Memory B cell (primary cell): Measurements from ENCODE around the gene BCO1.

Source experiments
- ATAC-seq: fragments of 150-1000 bp; cut with Tn5 transposase; 2 replicates; pipeline ENCODE4 v1.10.0; 2021; ENCODE audit warnings: low read depth, mild to moderate bottlenecking, moderate library complexity
- DNase-seq, 2 donors: peaks; one replicate each; pipeline ENCODE4 v3.0.0; 2022; ENCODE audit warnings: low spot score in 2 of 2
- H3K27ac Mint-ChIP-seq: one replicate; pipeline ENCODE4 v1.8.0; 2022; ENCODE audit warnings: mild to moderate bottlenecking, moderate library complexity, mixed read lengths
- H3K27me3 Mint-ChIP-seq: one replicate; pipeline ENCODE4 v1.8.0; 2022; ENCODE audit warnings: mixed read lengths
- H3K36me3 Mint-ChIP-seq: one replicate; pipeline ENCODE4 v1.8.0; 2022; ENCODE audit warnings: mild to moderate bottlenecking, mixed read lengths
- H3K4me1 Mint-ChIP-seq: one replicate; pipeline ENCODE4 v1.8.0; 2022; ENCODE audit warnings: mixed read lengths
- H3K4me3 Mint-ChIP-seq: one replicate; pipeline ENCODE4 v1.8.0; 2022; ENCODE audit warnings: mild to moderate bottlenecking, moderate library complexity, mixed read lengths
- H3K9me3 Mint-ChIP-seq: one replicate; pipeline ENCODE4 v1.8.0; 2022; ENCODE audit warnings: mixed read lengths

The BCO1 gene

DNA sequence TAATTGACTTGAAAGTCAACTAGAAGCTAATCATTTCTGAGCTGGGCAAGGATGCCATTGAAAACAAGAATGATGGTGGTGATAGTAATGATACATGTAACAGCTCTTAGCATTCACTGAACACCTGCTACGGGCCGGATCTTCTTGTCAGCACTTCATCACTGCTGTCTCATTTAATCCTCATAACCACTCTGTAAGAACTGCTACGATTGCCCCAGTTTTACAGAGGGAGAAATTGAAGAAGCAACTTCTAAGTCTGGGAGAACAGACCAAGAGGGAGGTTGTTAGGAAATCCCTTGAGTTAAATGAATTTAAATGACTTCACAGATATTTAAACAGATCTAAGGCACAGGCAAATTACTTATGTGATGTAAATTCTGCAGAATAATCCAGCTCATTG, 69.3 kb downstream of the BCO1 start:
- no peak overlapping the region for H3K27ac Mint-ChIP-seq
- no peak for ATAC-seq
- peaks cover 17% of the 10 kb centered on the region for H3K4me1 Mint-ChIP-seq

GRCh38 chr16:81310045-81310644, 71.7 kb downstream of the BCO1 start:
- H3K27ac Mint-ChIP-seq: no peak overlapping the region
- no peaks in the 10 kb centered on the region for H3K9me3 Mint-ChIP-seq
- H3K36me3 Mint-ChIP-seq: peaks cover 5% of the 10 kb centered on the region
- H3K27me3 Mint-ChIP-seq: no peaks in the 10 kb centered on the region
- no peak for ATAC-seq
- H3K4me3 Mint-ChIP-seq: no peak overlapping the region
- peaks cover 28% of the 10 kb centered on the region for H3K4me1 Mint-ChIP-seq
- no peak for DNase-seq

More for the DNA sequence above, 69.3 kb downstream of the BCO1 start:
- no peaks in the 10 kb centered on the region for H3K9me3 Mint-ChIP-seq
- no peak for DNase-seq
- no peak overlapping the region for H3K4me3 Mint-ChIP-seq
- no peaks in the 10 kb centered on the region for H3K27me3 Mint-ChIP-seq
- peaks cover 8% of the 10 kb centered on the region for H3K36me3 Mint-ChIP-seq

DNA sequence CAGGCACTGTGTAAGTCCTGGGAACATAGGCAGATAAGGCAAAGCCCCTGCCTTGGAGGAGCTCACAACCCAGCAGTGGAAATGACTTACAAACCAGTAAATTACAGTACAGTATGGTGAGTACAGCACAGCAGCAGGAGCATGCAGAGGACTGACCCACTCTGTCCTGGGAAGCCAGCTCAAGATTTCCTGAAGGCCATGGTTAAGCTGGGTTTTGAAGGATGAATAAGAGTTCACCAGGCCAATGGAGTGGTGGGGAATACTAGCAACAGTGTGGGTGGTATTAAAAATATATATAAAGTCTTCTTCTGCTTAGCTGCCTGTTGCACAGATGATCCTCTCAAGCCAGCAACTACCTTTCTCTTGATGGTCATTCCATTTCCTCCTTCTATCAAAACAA, 73.3 kb downstream of the BCO1 start:
- Mint-ChIP-seq H3K4me1 (peaks cover 28% of the 10 kb centered on the region), H3K4me3 (no peak overlapping the region), H3K27ac (no peak overlapping the region), H3K36me3 (peaks cover 2% of the 10 kb centered on the region), H3K9me3 (no peaks in the 10 kb centered on the region), H3K27me3 (no peaks in the 10 kb centered on the region)
- DNase-seq (no peak), ATAC-seq (no peak)

DNA sequence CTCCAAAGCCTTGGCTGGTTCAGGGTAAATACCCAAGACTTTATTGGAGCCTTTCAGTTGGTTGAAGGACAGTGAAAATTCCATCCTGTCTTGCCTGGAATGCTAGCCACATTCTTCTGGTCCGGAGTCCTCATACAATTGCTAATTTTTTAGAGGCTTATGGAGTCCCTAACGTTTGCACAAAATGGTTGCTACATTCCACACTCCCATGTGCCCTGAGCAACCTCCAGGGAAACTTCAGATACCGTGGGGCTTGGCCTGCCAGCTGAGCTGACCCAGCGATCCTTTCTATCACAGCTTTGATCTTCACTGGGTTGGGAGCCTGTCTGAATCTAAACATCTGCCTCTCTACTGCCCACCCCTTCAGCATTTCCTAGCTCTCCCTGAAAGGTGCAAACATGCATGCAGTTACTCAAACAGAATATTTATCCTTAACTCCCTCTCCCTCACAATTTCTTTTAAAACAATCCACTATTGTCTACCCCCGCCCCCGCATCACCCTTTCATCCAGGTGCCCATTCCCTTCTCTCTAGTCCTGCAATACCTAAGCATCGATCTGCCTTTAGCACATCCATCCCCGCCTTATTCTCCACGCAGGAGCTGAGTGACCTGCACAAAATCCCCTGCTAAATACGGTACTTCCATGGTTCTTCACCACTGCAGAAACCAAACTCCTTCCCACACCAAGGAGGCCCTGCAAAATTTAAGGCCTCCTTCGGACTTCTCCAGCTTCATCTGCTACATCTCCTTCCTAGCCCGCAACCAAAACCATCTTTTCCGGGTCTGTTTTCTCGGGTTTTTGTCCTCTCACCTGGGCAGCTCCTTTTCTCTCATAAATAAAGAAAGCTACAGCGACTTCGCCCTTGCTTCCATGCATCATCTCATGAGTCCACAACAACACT, 75.5 kb downstream of the BCO1 start:
- H3K9me3 Mint-ChIP-seq: no peaks in the 10 kb centered on the region
- no peak for ATAC-seq
- peaks cover 22% of the 10 kb centered on the region for H3K4me1 Mint-ChIP-seq
- no peak for DNase-seq
- H3K36me3 Mint-ChIP-seq: peaks cover 2% of the 10 kb centered on the region
- H3K4me3 Mint-ChIP-seq: peak overlapping the region; percentile 90
- H3K27ac Mint-ChIP-seq: peak overlapping the region; percentile 88
- no peaks in the 10 kb centered on the region for H3K27me3 Mint-ChIP-seq

GRCh38 chr16:81314603-81315270, 76.2 kb downstream of the BCO1 start, which contains the start of gene GAN:
TSS of gene GAN (plus strand) at chr16:81314962. CDS start at chr16:81315114, 152 bp downstream.
- H3K27me3 Mint-ChIP-seq: no peaks in the 10 kb centered on the region
- peaks cover 22% of the 10 kb centered on the region for H3K4me1 Mint-ChIP-seq
- H3K4me3 Mint-ChIP-seq: peak within 1 kb of the TSS; percentile 90
- H3K9me3 Mint-ChIP-seq: no peaks in the 10 kb centered on the region
- peak within 1 kb of the TSS; percentile 88 for H3K27ac Mint-ChIP-seq
- H3K36me3 Mint-ChIP-seq: peaks cover 2% of the 10 kb centered on the region
- ATAC-seq (peak; percentile 93), DNase-seq (peak; percentile 88)

DNA sequence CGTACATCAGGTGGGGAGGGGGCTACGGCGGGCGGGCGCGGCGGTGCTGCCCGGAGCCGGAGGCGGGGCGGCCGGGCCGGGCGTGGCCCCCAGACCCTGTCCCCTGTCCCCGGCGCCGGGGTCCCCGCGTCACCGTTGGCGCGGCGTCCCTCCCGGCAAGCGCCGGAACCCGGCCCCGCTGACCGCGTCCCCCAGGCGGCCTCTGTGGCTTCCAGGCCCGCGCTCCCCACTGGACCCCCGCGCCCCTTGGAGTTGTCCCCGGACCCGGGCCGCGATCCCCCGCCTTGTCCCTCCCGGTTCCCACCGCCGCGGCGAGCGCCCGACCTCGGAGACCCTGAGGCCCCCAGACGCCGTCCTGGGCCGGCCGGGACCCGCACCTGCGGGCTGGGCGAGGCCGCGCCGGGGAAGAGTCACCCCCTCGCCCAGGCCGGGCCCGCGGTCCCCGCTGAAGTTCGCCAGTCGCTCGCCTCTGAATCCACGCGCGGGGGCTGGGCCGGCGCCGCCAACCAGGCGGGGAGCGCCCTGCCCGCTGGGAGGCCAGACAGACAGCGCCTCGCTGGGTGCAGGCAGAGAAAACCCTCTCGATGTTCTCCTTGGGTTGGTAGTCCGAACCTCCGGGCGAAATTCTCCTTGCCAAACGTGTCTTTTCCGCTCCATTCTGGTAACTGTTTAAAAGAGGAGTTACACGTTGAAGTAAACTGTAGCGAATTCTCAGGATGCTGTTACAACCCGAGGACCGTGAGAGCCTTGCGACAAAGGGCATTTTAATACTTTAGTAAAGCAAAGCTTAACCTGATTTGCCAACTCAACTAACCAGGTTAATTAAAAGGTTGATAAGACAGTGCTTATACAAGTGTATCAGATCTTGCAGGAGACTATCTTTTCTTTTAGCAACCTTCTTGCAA, 77.0 kb downstream of the BCO1 start:
- DNase-seq (peak; percentile 23 to 52), ATAC-seq (peak; percentile 23)
- Mint-ChIP-seq H3K27ac (peak overlapping the region; percentile 88), H3K4me3 (peak overlapping the region; percentile 90), H3K4me1 (peaks cover 22% of the 10 kb centered on the region), H3K9me3 (no peaks in the 10 kb centered on the region), H3K36me3 (peaks cover 2% of the 10 kb centered on the region), H3K27me3 (no peaks in the 10 kb centered on the region)

DNA sequence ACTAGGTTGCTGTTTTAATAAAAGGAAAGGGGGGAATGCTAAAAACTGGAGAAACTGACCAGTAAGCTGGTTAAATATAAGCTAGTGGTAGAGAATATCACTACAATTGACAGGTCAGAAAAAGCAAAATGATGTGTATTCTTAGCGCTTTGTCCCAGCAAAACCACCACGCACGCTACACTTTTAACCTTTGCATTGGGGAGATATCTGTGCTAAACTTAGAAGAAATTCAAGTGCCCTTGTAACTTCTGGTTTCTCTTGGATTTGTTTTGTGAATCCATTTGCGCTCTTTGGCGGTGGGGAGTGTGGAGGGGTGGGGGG, 77.6 kb downstream of the BCO1 start:
- Mint-ChIP-seq H3K4me1 (peaks cover 22% of the 10 kb centered on the region), H3K27ac (peak overlapping the region; percentile 78), H3K4me3 (peak overlapping the region; percentile 83)

GRCh38 chr16:81318711-81319110, 80.2 kb downstream of the BCO1 start:
- no peak overlapping the region for H3K27ac Mint-ChIP-seq
- H3K36me3 Mint-ChIP-seq: no peaks in the 10 kb centered on the region
- no peak overlapping the region for H3K4me3 Mint-ChIP-seq
- ATAC-seq (no peak), DNase-seq (no peak)
- H3K27me3 Mint-ChIP-seq: no peaks in the 10 kb centered on the region
- H3K4me1 Mint-ChIP-seq: peaks cover 9% of the 10 kb centered on the region
- H3K9me3 Mint-ChIP-seq: no peaks in the 10 kb centered on the region

More for the DNA sequence above, 77.6 kb downstream of the BCO1 start:
- H3K36me3 Mint-ChIP-seq: peaks cover 2% of the 10 kb centered on the region
- no peak for DNase-seq
- no peak for ATAC-seq
- H3K27me3 Mint-ChIP-seq: no peaks in the 10 kb centered on the region
- no peaks in the 10 kb centered on the region for H3K9me3 Mint-ChIP-seq

DNA sequence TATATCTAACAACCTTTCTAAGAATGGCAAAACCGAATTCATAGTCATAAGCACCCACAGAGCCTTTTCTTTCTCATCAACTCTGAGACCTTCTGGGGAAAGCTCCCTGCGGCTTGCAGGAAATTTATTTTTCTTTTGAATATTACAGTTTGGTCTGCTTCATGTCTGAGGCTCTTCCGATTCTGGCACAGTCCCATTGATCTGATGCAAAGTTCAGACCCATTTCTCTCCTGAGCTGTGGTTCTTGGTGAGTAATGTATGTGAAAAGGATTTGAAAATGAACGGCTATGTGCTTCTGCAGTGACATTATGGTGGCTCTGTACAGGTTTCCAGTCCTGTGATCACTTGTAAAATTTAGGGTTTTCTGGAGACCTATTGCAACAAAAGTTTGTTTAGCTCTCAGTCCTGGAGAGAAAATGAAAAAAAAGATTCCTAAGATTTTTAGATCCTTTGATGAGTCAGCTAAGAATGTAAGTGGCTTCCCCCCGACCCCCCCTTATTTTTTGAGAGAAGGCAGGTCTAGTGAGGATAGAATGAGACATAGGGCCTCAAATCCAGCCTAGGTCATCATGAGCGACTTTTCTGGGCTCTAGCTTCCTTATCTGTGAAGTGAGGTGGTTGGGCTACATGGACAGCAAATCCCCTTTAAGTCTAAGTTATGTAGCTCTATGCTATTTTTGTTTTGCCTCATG, 80.9 kb downstream of the BCO1 start:
- no peak for DNase-seq
- H3K36me3 Mint-ChIP-seq: peaks cover 2% of the 10 kb centered on the region
- H3K4me3 Mint-ChIP-seq: no peak overlapping the region

DNA sequence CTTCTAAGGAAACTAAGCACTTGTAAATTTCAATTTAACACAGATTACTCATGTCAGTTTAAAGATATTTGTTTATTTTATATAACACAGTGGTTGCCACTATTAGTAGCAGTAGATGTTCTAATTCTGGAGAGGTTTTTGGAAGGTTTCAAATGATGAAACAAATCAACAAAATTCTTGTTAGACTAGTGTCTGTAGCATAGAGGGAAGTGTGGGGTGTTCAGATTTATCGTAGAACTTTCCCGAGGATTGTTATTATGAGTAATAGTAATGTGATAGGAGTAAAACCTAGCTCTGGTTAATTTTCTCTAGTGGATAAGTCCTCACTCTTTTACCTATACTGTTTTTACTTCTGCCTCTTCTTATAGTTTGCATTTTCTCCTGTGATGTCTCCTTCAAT, 82.5 kb downstream of the BCO1 start:
- H3K27ac Mint-ChIP-seq: no peak overlapping the region
- H3K4me3 Mint-ChIP-seq: no peak overlapping the region
- ATAC-seq (no peak), DNase-seq (no peak)
- no peaks in the 10 kb centered on the region for H3K27me3 Mint-ChIP-seq
- peaks cover 7% of the 10 kb centered on the region for H3K4me1 Mint-ChIP-seq
- no peaks in the 10 kb centered on the region for H3K9me3 Mint-ChIP-seq
- peaks cover 10% of the 10 kb centered on the region for H3K36me3 Mint-ChIP-seq

More for the DNA sequence above, 80.9 kb downstream of the BCO1 start:
- Mint-ChIP-seq H3K4me1 (peaks cover 6% of the 10 kb centered on the region), H3K9me3 (no peaks in the 10 kb centered on the region), H3K27me3 (no peaks in the 10 kb centered on the region), H3K27ac (no peak overlapping the region)
- no peak for ATAC-seq

GRCh38 chr16:81321536-81321935, 83.0 kb downstream of the BCO1 start:
- ATAC-seq (no peak), DNase-seq (no peak)
- Mint-ChIP-seq H3K9me3 (no peaks in the 10 kb centered on the region), H3K27ac (no peak overlapping the region), H3K4me3 (no peak overlapping the region), H3K36me3 (peaks cover 10% of the 10 kb centered on the region), H3K27me3 (no peaks in the 10 kb centered on the region), H3K4me1 (peaks cover 7% of the 10 kb centered on the region)

DNA sequence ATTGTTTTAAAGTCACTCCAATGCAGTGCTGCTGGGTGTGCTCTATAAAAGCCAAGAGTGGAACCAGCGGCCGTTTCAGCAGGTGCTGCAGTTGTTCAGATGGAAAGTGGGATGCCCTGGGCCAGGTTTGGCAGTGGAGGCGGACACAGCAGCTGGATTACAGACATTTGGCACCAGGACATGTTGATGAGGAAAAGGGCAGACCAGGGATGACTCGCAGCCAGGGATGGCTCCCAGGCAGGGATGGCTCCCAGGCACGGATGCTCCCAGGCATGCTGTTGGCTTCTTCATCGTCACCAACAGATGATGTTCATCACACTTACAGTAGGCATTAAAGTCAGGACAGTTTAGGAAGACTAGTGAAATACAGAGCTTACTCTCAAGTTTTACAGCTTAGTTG, 86.3 kb downstream of the BCO1 start:
- no peak overlapping the region for H3K27ac Mint-ChIP-seq
- H3K4me1 Mint-ChIP-seq: peaks cover 9% of the 10 kb centered on the region
- DNase-seq (no peak), ATAC-seq (no peak)
- no peak overlapping the region for H3K4me3 Mint-ChIP-seq
- no peaks in the 10 kb centered on the region for H3K27me3 Mint-ChIP-seq
- peaks cover 12% of the 10 kb centered on the region for H3K36me3 Mint-ChIP-seq
- H3K9me3 Mint-ChIP-seq: no peaks in the 10 kb centered on the region

- DNase-seq (no peak), ATAC-seq (no peak)
- Mint-ChIP-seq H3K4me3 (no peak overlapping the region), H3K9me3 (no peaks in the 10 kb centered on the region), H3K4me1 (peaks cover 13% of the 10 kb centered on the region), H3K36me3 (peaks cover 12% of the 10 kb centered on the region), H3K27me3 (no peaks in the 10 kb centered on the region), H3K27ac (no peak overlapping the region)
Measured at GRCh38 chr16:81327011-81327410, 88.5 kb downstream of the BCO1 start.
